GM23338 (cell line): ENCODE results near the gene HTT. TPM values are rescaled to one million over a fixed set of nuclear protein-coding genes. Genes with fewer than 3 reads are reported as not detected.
A peak's percentile ranks its signal among the peaks of the same experiment; 100 is the strongest.

Experiments
- ATAC-seq: fragments of 200-7000 bp; cut with Tn5 transposase; 3 replicates; pipeline ENCODE4 v1.9.1; 2020
- DNase-seq: peaks from one replicate; pipeline ENCODE4 v3.0.0-alpha.2; 2015; ENCODE audit warnings: low spot score
- H2AFZ ChIP-seq: fragments of 200-600 bp; sonication (generic); 2 replicates; pipeline ENCODE4 v1.8.0; 2016; ENCODE audit warnings: antibody characterized with exemption, mild to moderate bottlenecking, moderate library complexity
- H3F3A ChIP-seq: fragments of 200-600 bp; sonication (generic); replicated peaks from 2 replicates; pipeline ENCODE4 v1.8.0; 2017; ENCODE audit warnings: antibody characterized with exemption, mixed run types, low read depth
- H3K27ac ChIP-seq: fragments of 200-600 bp; sonication (generic); 2 replicates; pipeline ENCODE4 v1.6.1; 2016; ENCODE audit warnings: low read depth
- H3K27me3 ChIP-seq: fragments of 200-600 bp; sonication (generic); 2 replicates; pipeline ENCODE4 v1.8.0; 2016; ENCODE audit warnings: mild to moderate bottlenecking, mixed run types, moderate library complexity; ENCODE audit not compliant: insufficient read depth
- H3K36me3 ChIP-seq: fragments of 200-600 bp; sonication (generic); 2 replicates; pipeline ENCODE4 v1.8.0; 2016; ENCODE audit warnings: mild to moderate bottlenecking; ENCODE audit not compliant: insufficient read depth
- H3K4me1 ChIP-seq: fragments of 200-600 bp; sonication (generic); 2 replicates; pipeline ENCODE4 v1.8.0; 2016; ENCODE audit warnings: mild to moderate bottlenecking, moderate library complexity; ENCODE audit not compliant: insufficient read depth
- H3K4me2 ChIP-seq: fragments of 200-600 bp; sonication (generic); 2 replicates; pipeline ENCODE4 v1.7.1; 2017; ENCODE audit warnings: mixed run types
- H3K4me3 ChIP-seq: fragments of 200-600 bp; sonication (generic); 2 replicates; pipeline ENCODE4 v1.6.1; 2016; ENCODE audit warnings: mixed run types
- H3K79me2 ChIP-seq: fragments of 200-600 bp; sonication (generic); replicated peaks from 2 replicates; pipeline ENCODE4 v1.8.0; 2017; ENCODE audit warnings: mild to moderate bottlenecking; ENCODE audit not compliant: insufficient read depth
- H3K9me2 ChIP-seq: fragments of 200-600 bp; sonication (generic); 2 replicates; pipeline ENCODE4 v1.8.0; 2017; ENCODE audit not compliant: insufficient read depth
- H4K20me1 ChIP-seq: fragments of 200-600 bp; sonication (generic); replicated peaks from 2 replicates; pipeline ENCODE4 v1.8.0; 2017; ENCODE audit warnings: mild to moderate bottlenecking; ENCODE audit not compliant: insufficient read depth
- H3K27ac Mint-ChIP-seq: 2 replicates; pipeline ENCODE4 v1.8.0; 2020; ENCODE audit warnings: inconsistent platforms, mild to moderate bottlenecking, moderate library complexity, mixed read lengths
- H3K27me3 Mint-ChIP-seq: 3 replicates; pipeline ENCODE4 v1.8.0; 2022; ENCODE audit warnings: low read depth, mild to moderate bottlenecking, moderate library complexity, mixed read lengths, inconsistent platforms; ENCODE audit not compliant: insufficient read depth, poor library complexity
- H3K36me3 Mint-ChIP-seq: 3 replicates; pipeline ENCODE4 v1.8.0; 2021; ENCODE audit warnings: low read depth, mild to moderate bottlenecking, inconsistent platforms, moderate library complexity, mixed read lengths
- H3K4me1 Mint-ChIP-seq: 3 replicates; pipeline ENCODE4 v1.8.0; 2020; ENCODE audit warnings: mild to moderate bottlenecking, inconsistent platforms, mixed read lengths
- H3K4me3 Mint-ChIP-seq: 3 replicates; pipeline ENCODE4 v1.8.0; 2021; ENCODE audit warnings: moderate library complexity, mild to moderate bottlenecking, inconsistent platforms, mixed read lengths
- H3K9me3 Mint-ChIP-seq: 3 replicates; pipeline ENCODE4 v1.8.0; 2020; ENCODE audit warnings: moderate library complexity, mild to moderate bottlenecking, inconsistent platforms, mixed read lengths
- CTCF ChIP-seq, 2 experiments: fragments of 200-600 bp in 1 of 2; sonication (generic) in 1 of 2; conservative IDR thresholded peaks; 2 replicates each; pipeline versions ENCODE4 v1.5.1 to v1.6.1; 2016 to 2017; ENCODE audit warnings: antibody characterized with exemption in 2 of 2, low read depth in 2 of 2, mild to moderate bottlenecking in 2 of 2, moderate library complexity in 1 of 2
- ZNF114 ChIP-seq: fragments of 250-450 bp; sonication (Bioruptor Pico); IDR thresholded peaks from 2 replicates; pipeline ENCODE4 v1.5.0; 2020; ENCODE audit warnings: mild to moderate bottlenecking, moderate library complexity
- ZNF331 ChIP-seq: fragments of 250-450 bp; sonication (Bioruptor Pico); IDR thresholded peaks from 2 replicates; pipeline ENCODE4 v1.5.0; 2020; ENCODE audit warnings: low read depth, mild to moderate bottlenecking, moderate library complexity
- ZNF462 ChIP-seq: fragments of 250-450 bp; sonication (Bioruptor Pico); IDR thresholded peaks from 2 replicates; pipeline ENCODE4 v1.5.0; 2020; ENCODE audit warnings: mild to moderate bottlenecking, moderate library complexity
- polyA plus RNA-seq: library from polyadenylated mRNA; unstranded; fragments of >200 nt; fragmentation: Nextera tagmentation; extraction: Ambion mirVana; gene quantifications from 2 replicates; pipeline ENCODE4 v1.2.1, GENCODE V29; 2016
- total RNA-seq: library from RNA; depleted of rRNA; stranded (reverse); fragments of >200 nt; shearing (Covaris generic); gene quantifications from 2 replicates; pipeline ENCODE4 v1.2.3, GENCODE V29; 2014

Gene HTT
- total and polyA plus RNA-seq, 2 experiments from 2014 or later = 26.6 to 67.7 TPM

GRCh38 chr4:3233391-3234071, 159.1 kb downstream of the HTT start:
- peaks cover 4% of the 10 kb centered on the region; the same call in 2 of the 3 replicates for H3K9me3 Mint-ChIP-seq
- Histone ChIP-seq H3K4me1 (peaks cover 12% of the 10 kb centered on the region), H3K36me3 (peaks cover 16% of the 10 kb centered on the region), H3K79me2 (no peaks in the 10 kb centered on the region), H3K27ac (no peak overlapping the region), H3K9me2 (no peaks in the 10 kb centered on the region), H3K4me2 (no peak overlapping the region), H4K20me1 (peaks cover 14% of the 10 kb centered on the region), H3K27me3 (no peaks in the 10 kb centered on the region), H3F3A (0 out of 2 replicates have a peak, but pooled peaks cover 7% of the 10 kb centered on the region), H3K4me3 (no peak overlapping the region), H2AFZ (no peak overlapping the region)
- TF ChIP-seq ZNF462 (CRISPR knock-in tag) (no peak), ZNF114 (CRISPR knock-in tag) (no peak), CTCF (conservative IDR thresholded peaks at IDR 0.05; ENCODE audit: low read depth in 2 of 2) (peak in 1 of 2 experiments; percentile 27; a peak in 2 of 4 replicates), ZNF331 (no peak)
- peaks cover 14% of the 10 kb centered on the region for H3K4me1 Mint-ChIP-seq
- peaks cover 74% of the 10 kb centered on the region for H3K36me3 Mint-ChIP-seq
- DNase-seq (peak; percentile 30), ATAC-seq (no peak)
- no peak overlapping the region for H3K4me3 Mint-ChIP-seq
- H3K27ac Mint-ChIP-seq = peak overlapping the region; percentile 55; the same call in 1 of the 2 replicates
- H3K27me3 Mint-ChIP-seq = peaks cover 19% of the 10 kb centered on the region
